ENCODE data around the gene CRYM.

Gene CRYM

DNA sequence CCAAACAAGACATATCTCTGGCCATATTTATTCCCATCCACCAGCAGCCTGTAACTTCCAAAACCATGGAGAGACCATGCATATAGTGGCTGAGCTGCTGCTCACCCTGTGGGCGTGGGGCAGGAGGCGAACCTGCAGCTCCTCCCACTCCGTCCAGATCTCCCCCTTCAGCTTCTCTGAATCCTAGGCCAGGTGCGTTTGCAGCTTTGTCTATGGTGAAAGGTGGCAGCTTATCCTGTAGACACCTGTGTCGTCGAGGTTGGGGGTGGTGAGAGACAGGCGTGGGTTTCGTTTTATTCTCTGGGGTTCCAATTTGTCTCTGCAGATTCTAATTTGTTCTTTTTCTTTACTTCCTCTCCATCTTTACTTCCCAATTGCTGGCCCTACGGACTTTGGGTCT is 54.3 kb downstream of the CRYM start:
- no peak for DNase-seq (ENCODE audit: low read depth)
- TF ChIP-seq, protein P1, sequence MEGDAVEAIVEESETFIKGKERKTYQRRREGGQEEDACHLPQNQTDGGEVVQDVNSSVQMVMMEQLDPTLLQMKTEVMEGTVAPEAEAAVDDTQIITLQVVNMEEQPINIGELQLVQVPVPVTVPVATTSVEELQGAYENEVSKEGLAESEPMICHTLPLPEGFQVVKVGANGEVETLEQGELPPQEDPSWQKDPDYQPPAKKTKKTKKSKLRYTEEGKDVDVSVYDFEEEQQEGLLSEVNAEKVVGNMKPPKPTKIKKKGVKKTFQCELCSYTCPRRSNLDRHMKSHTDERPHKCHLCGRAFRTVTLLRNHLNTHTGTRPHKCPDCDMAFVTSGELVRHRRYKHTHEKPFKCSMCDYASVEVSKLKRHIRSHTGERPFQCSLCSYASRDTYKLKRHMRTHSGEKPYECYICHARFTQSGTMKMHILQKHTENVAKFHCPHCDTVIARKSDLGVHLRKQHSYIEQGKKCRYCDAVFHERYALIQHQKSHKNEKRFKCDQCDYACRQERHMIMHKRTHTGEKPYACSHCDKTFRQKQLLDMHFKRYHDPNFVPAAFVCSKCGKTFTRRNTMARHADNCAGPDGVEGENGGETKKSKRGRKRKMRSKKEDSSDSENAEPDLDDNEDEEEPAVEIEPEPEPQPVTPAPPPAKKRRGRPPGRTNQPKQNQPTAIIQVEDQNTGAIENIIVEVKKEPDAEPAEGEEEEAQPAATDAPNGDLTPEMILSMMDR (conservative IDR thresholded peaks at IDR 0.05; ENCODE audit: low read length) = no peak
- no peak overlapping the region for H3K4me3 ChIP-seq (ENCODE audit: low read length)

DNA sequence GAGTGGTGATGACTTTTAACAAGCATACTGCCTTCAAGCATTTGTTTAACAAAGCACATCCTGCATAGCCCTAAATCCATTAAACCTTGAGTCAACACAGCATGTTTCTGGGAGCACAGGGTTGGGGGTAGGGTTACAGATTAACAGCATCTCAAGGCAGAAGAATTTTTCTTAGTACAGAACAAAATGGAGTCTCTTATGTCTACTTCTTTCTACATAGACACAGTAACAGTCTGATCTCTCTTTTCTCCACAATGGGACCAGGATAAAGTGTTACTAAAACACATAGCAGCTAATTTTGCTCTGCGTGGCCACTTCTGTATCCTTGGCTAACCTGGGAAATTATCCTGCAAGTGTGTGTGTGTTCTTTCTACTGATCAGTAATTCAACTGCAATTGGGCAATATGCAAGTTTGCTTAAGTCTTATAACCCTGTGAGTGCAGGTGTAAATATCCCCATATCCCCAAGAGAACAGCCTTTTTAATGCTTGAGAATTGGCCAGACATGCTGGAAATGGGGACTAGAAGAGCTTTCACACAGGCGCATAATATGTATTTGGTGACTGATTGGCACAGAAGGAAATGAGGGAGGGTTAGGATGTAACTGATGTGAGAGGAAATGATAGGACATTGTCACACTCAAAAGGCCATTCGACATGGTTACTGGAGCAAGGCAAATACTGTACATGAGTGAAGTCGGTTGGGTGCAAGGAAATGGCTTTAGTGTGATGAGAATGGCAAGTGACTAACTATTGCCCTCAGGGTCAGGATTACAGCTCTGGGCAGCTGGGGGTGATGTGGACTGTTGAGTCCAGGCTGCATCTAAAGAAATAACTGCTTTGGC is 55.4 kb downstream of the CRYM start:
- DNase-seq (ENCODE audit: low read depth) = no peak
- no peak overlapping the region for H3K4me3 ChIP-seq (ENCODE audit: low read length)
- TF ChIP-seq, protein P1 (conservative IDR thresholded peaks at IDR 0.05; ENCODE audit: low read length) = no peak

DNA sequence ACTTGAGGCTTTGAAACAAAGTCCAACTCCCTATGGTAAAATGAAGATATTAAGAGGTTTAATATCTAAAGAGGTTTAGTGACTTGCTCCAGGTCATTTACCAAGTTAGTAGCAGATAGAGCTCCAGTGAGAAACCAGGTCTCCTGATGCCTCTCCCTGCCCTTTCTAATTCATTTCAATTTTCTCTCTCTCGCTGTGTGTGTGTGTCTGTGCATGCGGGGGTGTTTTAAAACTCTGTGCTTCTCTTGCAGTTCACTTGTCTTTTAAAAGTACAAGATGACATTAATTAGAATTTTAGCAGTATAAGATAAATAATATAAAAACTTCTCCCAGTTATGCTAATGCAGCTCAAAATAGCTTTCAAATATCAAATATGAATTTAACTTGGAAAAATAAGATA is 58.5 kb downstream of the CRYM start:
- no peak for DNase-seq (ENCODE audit: low read depth)
- TF ChIP-seq, protein P1 (conservative IDR thresholded peaks at IDR 0.05; ENCODE audit: low read length) = no peak
- no peak overlapping the region for H3K4me3 ChIP-seq (ENCODE audit: low read length)

DNA sequence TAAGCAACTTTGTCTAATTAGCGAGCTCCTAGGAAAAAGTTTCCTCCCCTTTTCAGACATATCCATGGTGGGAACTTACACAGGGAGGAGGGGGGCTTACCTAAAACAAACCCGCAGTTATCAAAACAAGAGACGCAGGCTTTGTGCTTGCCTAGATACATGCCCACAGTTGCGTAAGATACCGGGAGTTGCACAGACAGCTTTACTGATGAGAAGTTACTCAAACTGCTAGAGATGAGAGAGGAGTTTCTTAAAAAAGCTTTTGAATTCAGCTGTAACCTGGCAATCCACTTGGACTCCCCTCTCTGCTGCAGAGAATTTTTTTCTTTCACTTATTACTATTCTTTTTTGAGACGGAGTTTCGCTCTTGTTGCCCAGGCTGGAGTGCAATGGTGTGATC is 59.9 kb downstream of the CRYM start:
- no peak overlapping the region for H3K4me3 ChIP-seq (ENCODE audit: low read length)
- no peak for DNase-seq (ENCODE audit: low read depth)
- TF ChIP-seq, protein P1 (conservative IDR thresholded peaks at IDR 0.05; ENCODE audit: low read length) = no peak

DNA sequence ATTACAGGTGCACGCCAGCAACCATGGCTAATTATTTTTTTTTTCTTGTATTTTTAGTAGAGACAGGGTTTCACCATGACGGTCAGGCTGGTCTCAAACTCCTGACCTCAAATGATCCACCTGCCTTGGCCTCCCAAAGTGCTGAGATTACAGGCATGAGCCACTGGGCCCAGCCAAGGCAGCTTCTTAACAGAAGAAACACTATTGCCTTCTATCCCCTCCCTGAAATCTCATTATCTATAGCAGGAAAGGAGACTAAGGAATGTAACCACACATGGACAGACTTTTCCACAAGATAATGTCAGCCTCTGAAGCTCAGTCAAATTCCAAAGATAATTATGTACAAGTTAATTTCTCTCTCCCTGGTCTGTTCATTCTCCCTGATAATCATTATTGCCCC is 61.0 kb downstream of the CRYM start:
- H3K4me3 ChIP-seq (ENCODE audit: low read length) = no peak overlapping the region
- TF ChIP-seq, protein P1 (conservative IDR thresholded peaks at IDR 0.05; ENCODE audit: low read length) = no peak
- DNase-seq (ENCODE audit: low read depth) = no peak

DNA sequence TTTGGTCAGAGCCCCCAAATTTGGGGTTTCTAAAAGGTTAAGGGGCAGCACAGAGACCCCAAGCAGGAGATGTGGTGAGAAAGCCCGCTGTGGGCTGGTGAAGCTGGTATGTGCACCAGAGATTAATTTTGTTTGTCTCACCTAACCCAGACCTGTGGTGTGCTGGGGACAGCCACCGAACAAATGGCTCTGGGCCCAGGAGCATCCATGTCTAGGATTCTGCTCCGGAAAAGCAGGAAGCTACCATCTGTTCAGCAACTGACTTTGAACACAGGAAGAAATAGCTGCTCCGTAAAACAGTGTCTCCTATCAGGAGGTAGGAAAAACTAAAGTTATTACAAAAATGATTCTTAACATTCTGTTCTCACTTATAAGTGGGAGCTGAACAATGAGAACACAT is 64.0 kb downstream of the CRYM start:
- H3K4me3 ChIP-seq (ENCODE audit: low read length) = no peak overlapping the region
- no peak for DNase-seq (ENCODE audit: low read depth)
- TF ChIP-seq, protein P1 (conservative IDR thresholded peaks at IDR 0.05; ENCODE audit: low read length) = no peak

DNA sequence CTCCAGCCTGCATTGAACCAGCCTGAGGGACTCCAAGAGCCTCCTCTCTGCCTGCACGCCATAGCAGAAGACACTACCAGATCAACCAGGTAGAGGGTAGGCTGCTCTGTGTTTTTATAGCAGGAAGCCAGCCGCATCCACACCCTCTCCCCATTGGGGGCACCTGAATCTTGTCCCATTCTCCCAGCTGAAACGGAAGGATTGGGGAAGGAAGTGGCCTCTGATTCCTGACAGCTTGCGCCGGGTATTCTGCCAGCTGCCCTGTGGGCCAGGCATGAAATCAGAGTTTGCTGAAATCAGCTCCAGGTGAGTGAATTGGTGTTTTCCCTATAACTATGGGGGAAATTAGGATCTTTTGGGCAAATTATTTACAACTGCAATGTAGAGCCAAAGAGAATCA is 66.6 kb downstream of the CRYM start, which contains the start of gene ZP2:
Gene ZP2, minus strand, starts transcription at position 89 of the 400 bp plus-strand sequence. Its CDS starts 27 bp downstream, at position 62.
- TF ChIP-seq, protein P1 (conservative IDR thresholded peaks at IDR 0.05; ENCODE audit: low read length) = no peak
- DNase-seq (ENCODE audit: low read depth) = no peak
- H3K4me3 ChIP-seq (ENCODE audit: low read length) = no peak within 1 kb of the TSS

Measured in AG10803 (cell line).